OCI-LY3 (cell line): ENCODE data around the gene ZGLP1.

Experiments
- CTCF ChIP-seq: fragments of 200-600, 300-600 bp; sonication (generic); IDR thresholded peaks from 2 replicates; pipeline ENCODE4 v1.5.1; 2014; ENCODE audit warnings: antibody characterized with exemption, low read length, low read depth
- EZH2phosphoT487 ChIP-seq: fragments of 200-600 bp; shearing (Covaris generic); IDR thresholded peaks from 2 replicates; pipeline ENCODE4 v1.6.1; 2018; ENCODE audit warnings: antibody characterized with exemption, mixed run types, low read depth

GRCh38 chr19:10259162-10259905 lies 50.3 kb downstream of the ZGLP1 start:
- TF ChIP-seq CTCF (peak; percentile 77), EZH2phosphoT487 (no peak)
